GM18517 (cell line): Measurements from ENCODE around the gene PTMA.
"Not testable (repeated sequence)": the region's sequence is repeated elsewhere in the genome, so short reads cannot be mapped to it uniquely, and the experiment has no call there.

Source experiments
- ATAC-seq: cut with Tn5 transposase; IDR thresholded peaks from one replicate; pipeline ENCODE4 v1.9.1; 2021; ENCODE audit warnings: mild to moderate bottlenecking, moderate library complexity; ENCODE audit not compliant: unreplicated experiment

The PTMA gene

GRCh38 chr2:231714639-231715498 is 6.5 kb downstream of the PTMA start:
- ATAC-seq = no peak

DNA sequence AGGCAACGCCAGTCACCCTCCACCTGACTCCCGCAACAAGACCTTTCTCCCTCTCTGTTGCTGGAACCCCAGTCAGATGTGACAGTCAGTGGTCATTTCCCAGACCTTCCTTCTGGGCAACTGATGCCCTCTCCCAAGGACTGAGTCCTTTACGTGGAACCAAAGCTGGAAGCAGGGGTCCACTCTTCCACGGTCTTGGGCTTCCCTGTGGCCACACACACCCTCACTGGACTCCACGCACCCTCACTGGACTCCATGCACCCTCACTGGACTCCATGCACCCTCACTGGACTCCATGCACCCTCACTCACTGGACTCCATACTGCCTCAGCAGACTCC is 7.1 kb downstream of the PTMA start:
- no peak for ATAC-seq

GRCh38 chr2:231715988-231716616 is 7.8 kb downstream of the PTMA start:
- ATAC-seq = no peak

DNA sequence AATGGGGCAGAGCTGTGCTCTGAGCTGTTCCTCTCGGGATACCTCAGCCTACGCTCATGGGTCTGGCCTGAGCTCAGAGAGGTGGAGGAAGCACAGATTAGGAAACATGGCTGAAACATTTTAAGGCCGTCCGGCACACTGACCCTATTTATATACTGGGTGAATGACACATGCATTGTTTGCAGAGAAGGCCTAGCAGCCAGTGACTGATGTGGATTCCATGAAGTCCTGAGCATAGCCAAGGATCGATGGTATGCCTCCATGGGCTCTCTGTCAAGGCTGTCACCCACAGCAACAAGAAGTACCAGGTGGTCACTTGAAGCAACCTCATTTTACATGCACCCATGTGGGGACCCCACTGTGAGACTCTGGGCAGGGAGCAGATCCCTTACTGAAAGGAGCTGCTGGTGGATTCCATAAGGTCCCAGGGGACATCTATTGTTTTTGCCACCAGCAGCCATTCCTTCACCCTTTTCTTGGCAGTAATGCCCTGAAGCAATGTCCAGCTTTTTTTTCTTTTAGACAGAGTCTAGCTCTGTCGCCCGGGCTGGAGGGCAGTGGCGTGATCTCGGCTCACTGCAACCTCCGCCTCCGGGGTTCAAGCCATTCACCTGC is 8.4 kb downstream of the PTMA start:
- ATAC-seq = no peak

- ATAC-seq = peak; percentile 33
These were observed 9.2 kb downstream of the PTMA start for GRCh38 chr2:231717281-231718171.

DNA sequence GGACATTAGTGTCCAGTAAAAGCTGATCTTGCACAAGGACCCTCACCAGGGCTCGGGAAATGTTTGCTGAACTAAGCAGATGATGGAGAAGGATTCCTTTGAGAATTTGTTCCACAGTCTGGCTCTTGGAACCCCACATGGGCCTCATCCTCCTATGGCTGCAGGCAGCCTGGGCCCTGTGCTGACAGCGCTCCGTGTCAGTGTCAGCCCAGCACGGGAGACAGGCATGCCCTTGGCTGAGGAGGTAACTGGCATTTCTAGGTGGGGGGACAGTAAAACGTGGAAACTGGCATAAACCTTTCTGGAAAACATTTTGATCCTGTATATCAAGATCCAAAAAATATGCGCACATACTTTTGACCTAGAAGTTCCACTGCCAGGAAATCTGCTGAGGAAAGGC is 10.5 kb downstream of the PTMA start:
- no peak for ATAC-seq

GRCh38 chr2:231720292-231720986 is 12.1 kb downstream of the PTMA start:
- no peak for ATAC-seq

GRCh38 chr2:231720987-231721966 is 13.0 kb downstream of the PTMA start:
- peak; percentile 66 for ATAC-seq

DNA sequence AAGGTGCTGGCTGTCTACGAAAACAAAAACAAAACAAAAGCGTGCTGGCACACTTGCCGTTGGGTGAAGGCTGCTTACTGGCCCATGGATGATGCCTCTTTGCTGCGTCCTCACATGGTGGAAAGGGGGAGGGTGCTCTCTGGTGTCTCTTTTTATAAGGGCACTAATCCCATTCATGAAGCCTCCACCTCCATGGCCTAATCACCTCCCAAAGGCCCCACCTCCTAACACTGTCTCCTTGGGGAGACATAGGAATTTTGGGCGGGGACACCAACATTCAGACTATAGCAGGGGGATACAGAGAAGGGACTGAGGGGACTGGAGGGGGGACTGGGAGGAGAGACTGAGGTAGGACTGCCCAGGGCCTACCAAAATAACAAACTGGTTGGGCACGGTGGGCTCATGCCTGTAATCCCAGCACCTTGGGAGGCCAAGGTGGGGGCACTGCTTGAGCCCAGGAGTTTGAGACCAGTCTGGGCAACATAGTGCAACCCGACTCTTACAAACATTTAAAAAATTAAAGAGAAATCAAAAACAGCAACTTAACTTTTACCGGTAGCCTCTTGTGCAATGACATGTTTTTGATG is 14.5 kb downstream of the PTMA start:
- ATAC-seq = no peak

- no peak for ATAC-seq
These were observed 17.2 kb downstream of the PTMA start for GRCh38 chr2:231725476-231725875.

- no peak for ATAC-seq
These were observed 18.0 kb downstream of the PTMA start for GRCh38 chr2:231726276-231726675.

DNA sequence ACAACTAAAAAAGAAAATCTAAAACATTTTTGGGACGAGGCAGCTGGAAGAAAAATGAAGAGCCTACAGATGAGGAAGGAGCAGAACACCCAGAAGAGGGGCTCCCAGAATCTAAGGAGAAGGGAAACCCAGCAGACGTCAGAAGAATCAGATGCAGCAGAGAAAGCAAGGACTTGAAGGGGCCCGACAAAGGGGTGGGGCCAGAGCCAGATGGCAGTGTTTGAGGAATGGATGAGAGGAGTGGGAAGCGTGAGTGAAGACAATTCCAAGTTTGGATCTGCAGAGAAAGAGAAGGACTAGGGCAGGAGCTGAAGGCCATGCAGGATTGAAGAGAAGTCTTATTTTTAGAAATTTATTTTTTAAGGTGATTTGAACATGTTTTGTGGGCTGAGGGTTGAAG is 19.3 kb downstream of the PTMA start:
- no peak for ATAC-seq

DNA sequence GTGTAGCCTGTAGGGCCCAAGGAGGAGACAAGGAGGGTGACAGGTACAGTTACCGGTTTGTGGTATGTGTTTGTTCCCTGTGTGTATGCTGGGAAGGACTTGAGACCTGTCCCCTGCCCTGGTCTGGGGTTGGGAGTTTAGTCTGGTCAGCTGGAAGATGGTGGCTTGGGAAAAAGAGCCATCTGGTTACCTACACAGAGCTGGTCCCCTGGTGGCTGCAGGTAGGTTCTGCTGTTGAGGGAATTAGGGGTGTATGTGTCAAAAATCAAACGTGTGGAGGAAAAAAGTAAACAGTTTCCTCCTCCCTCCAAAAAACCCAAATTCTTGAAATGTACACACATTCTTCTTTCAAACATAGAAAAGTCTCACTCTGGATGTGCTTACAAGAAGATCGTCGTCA is 24.3 kb downstream of the PTMA start:
- ATAC-seq = no peak

- no peak for ATAC-seq
These were observed 29.4 kb downstream of the PTMA start for GRCh38 chr2:231737761-231738160.

DNA sequence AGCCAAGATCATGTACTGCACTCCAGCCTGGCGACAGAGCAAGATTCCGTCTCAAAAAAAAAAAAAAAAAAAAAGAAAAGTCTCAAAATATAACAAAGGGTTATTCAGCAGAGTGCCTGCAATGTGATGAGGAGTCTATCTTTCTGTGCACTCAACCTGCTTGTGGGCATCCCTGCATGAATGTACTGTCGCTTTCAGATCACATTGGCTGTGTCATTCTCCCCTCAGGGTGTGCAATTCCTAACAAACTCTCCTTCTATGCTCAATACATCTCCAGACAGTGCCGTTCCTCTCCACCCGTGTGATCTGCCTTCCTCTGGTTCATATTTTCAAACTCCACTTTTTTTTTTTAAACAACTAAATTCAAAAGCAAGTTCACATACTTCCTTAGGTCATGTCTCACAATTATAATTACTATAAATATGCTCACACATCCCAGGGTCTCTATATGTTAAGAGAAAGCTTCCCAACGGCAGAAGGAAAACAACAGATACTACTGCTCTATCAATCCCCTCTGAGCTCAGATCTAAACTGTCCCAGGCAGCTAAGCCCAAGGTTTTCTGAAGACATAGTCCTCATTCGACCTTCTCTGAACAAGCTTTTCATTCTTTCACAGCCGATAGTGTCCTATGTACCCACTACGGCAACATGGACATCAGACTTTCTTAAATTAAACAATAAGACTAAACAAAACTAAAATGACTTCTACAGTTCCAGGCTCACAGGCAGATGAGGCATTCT is 35.2 kb downstream of the PTMA start:
- no peak for ATAC-seq

DNA sequence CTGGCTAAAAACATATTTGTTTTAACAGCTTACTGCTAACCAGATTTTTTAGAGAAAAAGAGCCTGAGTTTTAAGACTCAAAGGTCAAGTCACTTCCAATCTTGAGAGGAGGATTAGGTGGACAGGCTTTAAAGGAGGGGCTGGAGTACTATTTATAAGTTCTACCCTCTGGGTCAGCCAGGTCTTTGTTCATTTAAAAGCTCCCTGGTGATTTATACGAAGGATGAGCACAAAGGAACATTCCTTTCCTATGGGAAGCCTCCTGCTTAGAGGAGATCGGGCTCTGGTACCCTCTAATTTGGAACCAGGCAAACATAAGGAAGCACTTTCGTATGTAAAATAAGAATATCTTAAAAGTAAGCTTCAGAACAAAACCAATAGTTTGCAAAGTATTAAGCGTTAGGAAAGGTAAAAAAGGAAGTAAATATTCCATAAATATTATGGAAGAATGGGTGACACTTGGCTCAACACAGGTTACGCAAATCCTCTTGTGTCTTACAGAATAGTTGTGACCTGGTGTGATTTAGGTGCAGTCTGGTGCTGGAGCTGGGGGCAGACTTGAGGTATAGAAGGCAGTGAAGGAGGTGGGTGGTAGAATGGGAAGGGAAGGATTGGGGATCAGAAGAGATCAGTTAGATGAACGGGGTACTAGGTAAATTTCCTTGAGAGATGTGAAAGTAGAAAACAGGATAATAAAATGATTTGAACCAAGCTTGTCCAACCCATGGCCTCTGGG is 37.1 kb downstream of the PTMA start:
- ATAC-seq = no peak

DNA sequence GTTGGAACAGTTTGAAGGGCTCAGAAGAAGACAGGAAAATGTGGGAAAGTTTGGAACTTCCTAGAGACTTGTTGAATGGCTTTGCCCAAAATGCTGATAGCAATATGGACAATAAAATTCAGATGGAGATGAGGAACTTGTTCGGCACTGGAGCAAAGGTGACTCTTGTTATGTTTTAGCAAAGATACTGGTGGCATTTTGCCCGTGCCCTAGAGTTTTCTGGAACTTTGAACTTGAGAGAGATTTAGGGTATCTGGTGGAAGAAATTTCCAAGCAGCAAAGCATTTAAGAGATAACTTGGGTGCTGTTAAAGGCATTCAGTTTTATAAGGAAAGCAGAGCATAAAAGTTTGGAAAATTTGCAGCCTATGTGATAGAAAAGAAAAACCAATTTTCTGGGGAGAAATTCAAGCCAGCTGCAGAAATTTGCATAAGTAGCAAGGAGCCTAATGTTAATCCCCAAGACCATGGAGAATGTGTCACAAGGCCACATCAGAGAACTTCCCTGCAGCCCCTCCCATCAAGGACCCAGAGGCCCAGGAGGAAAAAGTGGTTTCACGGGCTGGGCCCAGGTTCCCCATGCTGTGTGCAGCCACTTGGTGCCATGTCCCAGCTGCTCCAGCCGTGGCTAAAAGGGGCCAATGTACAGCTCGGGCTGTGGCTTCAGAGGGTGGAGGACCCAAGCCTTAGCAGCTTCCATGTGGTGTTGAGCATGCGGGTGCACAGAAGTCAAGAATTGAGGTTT is 40.0 kb downstream of the PTMA start:
- not testable (repeated sequence) for ATAC-seq
